Heart right ventricle (tissue), 16 donors: Measurements from ENCODE around the gene DNAJC12. TPM values are rescaled to one million over a fixed set of nuclear protein-coding genes. Genes with fewer than 3 reads are reported as not detected.
A peak's percentile ranks its signal among the peaks of the same experiment; 100 is the strongest.

Source experiments
- ATAC-seq, 8 donors: fragments of 200-7000 bp; cut with Tn5 transposase; one replicate each; pipeline ENCODE4 v1.9.1; 2020; ENCODE audit warnings: mild to moderate bottlenecking in 8 of 8, moderate library complexity in 8 of 8, moderate number of reproducible peaks in 1 of 8
- DNase-seq, 2 donors: peaks; one replicate each; pipeline ENCODE4 v3.0.0-alpha.2; 2020
- H3K27ac ChIP-seq, 10 donors: fragments of 200-600 bp; sonication (generic) in 2 of 10; one replicate each; pipeline versions ENCODE4 v1.5.0 to v1.8.0; 2020 to 2022; ENCODE audit warnings: mild to moderate bottlenecking in 3 of 10
- H3K27me3 ChIP-seq, 7 donors: fragments of 200-600 bp; one replicate each; pipeline ENCODE4 v1.8.0; 2021 to 2022; ENCODE audit warnings: mild to moderate bottlenecking in 2 of 7
- H3K36me3 ChIP-seq, 9 donors: fragments of 200-600 bp; sonication (generic) in 1 of 9; one replicate each; pipeline versions ENCODE4 v1.5.0 to v1.8.0; 2020 to 2022; ENCODE audit warnings: mild to moderate bottlenecking in 2 of 9
- H3K4me1 ChIP-seq, 9 donors: fragments of 200-600 bp; sonication (generic) in 1 of 9; one replicate each; pipeline versions ENCODE4 v1.5.0 to v1.8.0; 2020 to 2022; ENCODE audit warnings: mild to moderate bottlenecking in 4 of 9
- H3K4me3 ChIP-seq, 10 donors: fragments of 200-600 bp; sonication (generic) in 2 of 10; one replicate each; pipeline versions ENCODE4 v1.5.0 to v1.8.0; 2020 to 2022; ENCODE audit warnings: mild to moderate bottlenecking in 7 of 10, moderate library complexity in 2 of 10
- H3K9me3 ChIP-seq, 11 donors: fragments of 200-600 bp in 10 of 11; sonication (generic) in 2 of 11; one replicate each; pipeline versions ENCODE4 v1.5.0 to v1.8.0; 2013 to 2022; ENCODE audit warnings: mild to moderate bottlenecking in 2 of 11, control low read depth in 1 of 11, moderate library complexity in 1 of 11
- WGBS, 2 donors: extraction: QIAGEN DNeasy Blood & Tissue Kit; methylation state at CpG; one replicate each; pipeline ENCODE4 v1.1.7; 2013; ENCODE audit warnings: inconsistent platforms in 1 of 2; 5-methylcytosine and 5-hydroxymethylcytosine counted together
- intact Hi-C, 10 donors: fragments of 100-400 bp; cut with DNase I; formaldehyde crosslinking; loops; one replicate each; pipeline versions ENCODE4 v1.11.1 to v1.14.2; 2022
- polyA plus RNA-seq, 2 donors: library from polyadenylated mRNA; stranded (reverse); fragments of 200-250 nt; gene quantifications; one replicate each; pipeline ENCODE4 v1.2.3, GENCODE V29; 2013
- total RNA-seq, 10 donors: library from RNA; stranded (reverse); fragmentation: NEBNext Ultra II Directional in 3 of 10; extraction: Animal tissue kit (Norgen Biotek cat#: 25700) in 3 of 10; gene quantifications; one replicate each; pipeline versions ENCODE4 v1.2.1 to v1.2.4, GENCODE V29; 2021 to 2023
- TF ChIP-seq, protein P1 (sequence below), 9 donors: fragments of 200-600 bp; sonication (generic) in 2 of 9; IDR thresholded peaks; one replicate each; pipeline versions ENCODE4 v1.5.0 to v1.8.0; 2021 to 2022; ENCODE audit warnings: antibody characterized with exemption in 9 of 9, mild to moderate bottlenecking in 5 of 9, moderate library complexity in 1 of 9
- donor health status: Arrhythmogenic right ventricular cardiomyopathy.
- donor health status: ischemic (EF 13 %, LVEDD 7.1; RV severe dilation, severe dysfunction).
- donor health status: healthy with polysubstance abuse.
- donor health status: DM: no; HTN: yes; CAD: no.
- donor health status: DM: no; HTN: no; CAD: no.
- donor health status: ischemic (EF 25% LVEDD 6.9; RV normal size, moderate dysfunction).
- donor health status: ischemic (EF 25% LVEDD 5.7; RV mildly dilated, moderate dysfunction).
- donor health status: healthy.
- donor health status: DM: yes; HTN: yes; CAD: no.
- donor health status: Ischemic cardiomyopathy.
- donor health status: ischemic (EF 35%, LVEDD 5.7; RV mildly dilated, moderate dysfunction).
- donor health status: nonischemic (EF 11% LVEDD 7.7; RV severe dilation, severe dysfunction).
- donor health status: DM: yes; HTN: yes; CAD: no.
- donor health status: PGD.
- donor health status: ischemic (EF 29% LVEDD 5.4; RV normal size, mild dysfunction).
- donor health status: nonischemic (EF 23%, LVEDD 6.1; RV moderate dilation, normal function).

Gene DNAJC12
- total and polyA plus RNA-seq, 12 donors = 1.4 to 12.2 (median 4.8) TPM

DNA sequence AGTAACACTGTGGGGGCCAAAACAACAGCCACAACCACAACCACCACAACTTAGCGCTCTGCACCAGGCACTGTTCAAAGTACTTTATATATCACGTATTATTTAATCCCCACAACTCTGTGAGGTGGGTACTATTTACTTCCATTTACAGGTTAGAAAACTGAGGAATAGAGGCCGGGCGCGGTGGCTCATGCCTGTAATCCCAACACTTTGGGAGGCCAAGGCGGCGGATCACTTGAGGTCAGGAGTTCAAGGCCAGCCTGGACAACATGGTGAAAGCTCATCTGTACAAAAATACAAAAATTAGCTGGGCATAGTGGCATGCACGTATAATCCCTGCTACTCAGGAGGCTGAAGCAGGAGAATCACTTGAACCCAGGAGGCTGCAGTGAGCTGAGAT lies 3.6 kb downstream of the DNAJC12 start:
- TF ChIP-seq, protein P1, sequence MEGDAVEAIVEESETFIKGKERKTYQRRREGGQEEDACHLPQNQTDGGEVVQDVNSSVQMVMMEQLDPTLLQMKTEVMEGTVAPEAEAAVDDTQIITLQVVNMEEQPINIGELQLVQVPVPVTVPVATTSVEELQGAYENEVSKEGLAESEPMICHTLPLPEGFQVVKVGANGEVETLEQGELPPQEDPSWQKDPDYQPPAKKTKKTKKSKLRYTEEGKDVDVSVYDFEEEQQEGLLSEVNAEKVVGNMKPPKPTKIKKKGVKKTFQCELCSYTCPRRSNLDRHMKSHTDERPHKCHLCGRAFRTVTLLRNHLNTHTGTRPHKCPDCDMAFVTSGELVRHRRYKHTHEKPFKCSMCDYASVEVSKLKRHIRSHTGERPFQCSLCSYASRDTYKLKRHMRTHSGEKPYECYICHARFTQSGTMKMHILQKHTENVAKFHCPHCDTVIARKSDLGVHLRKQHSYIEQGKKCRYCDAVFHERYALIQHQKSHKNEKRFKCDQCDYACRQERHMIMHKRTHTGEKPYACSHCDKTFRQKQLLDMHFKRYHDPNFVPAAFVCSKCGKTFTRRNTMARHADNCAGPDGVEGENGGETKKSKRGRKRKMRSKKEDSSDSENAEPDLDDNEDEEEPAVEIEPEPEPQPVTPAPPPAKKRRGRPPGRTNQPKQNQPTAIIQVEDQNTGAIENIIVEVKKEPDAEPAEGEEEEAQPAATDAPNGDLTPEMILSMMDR (IDR thresholded peaks at IDR 0.05) = no peak
- peaks cover 0 to 11% (median 0%) of the 10 kb centered on the region in 9 donors for H3K4me1 ChIP-seq
- no peaks in the 10 kb centered on the region for H3K9me3 ChIP-seq
- ATAC-seq (no peak), DNase-seq (no peak)
- no peaks in the 10 kb centered on the region for H3K36me3 ChIP-seq
- intact Hi-C loops = no loop called here
- H3K27ac ChIP-seq = no peak overlapping the region
- no peaks in the 10 kb centered on the region for H3K27me3 ChIP-seq
- H3K4me3 ChIP-seq = no peak overlapping the region
- 95 to 96% methylated on average over 8 of the region's 8 CpGs for WGBS, 2 donors

DNA sequence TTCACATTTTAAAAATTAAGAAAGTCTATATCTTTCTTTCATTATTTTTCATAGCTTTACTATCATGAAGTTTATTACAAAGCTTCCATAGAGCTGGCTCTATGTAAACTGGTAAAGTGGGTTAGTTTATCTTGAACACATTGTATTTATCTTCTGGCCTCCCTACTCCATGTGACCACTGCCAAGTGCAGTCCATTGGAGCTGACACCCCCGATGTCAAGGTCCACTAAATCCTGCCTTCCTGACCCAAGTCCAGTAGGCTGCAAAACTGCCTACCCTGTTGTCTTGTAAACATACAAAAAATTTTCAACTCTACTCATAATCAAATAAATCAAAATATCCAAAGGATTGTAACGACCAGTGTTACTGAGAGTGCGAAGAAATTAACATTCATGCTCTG lies 10.2 kb downstream of the DNAJC12 start:
- WGBS, 2 donors = 79 to 81% methylated on average over 3 of the region's 3 CpGs
- ATAC-seq = no peak
- H3K27ac ChIP-seq = no peak overlapping the region

DNA sequence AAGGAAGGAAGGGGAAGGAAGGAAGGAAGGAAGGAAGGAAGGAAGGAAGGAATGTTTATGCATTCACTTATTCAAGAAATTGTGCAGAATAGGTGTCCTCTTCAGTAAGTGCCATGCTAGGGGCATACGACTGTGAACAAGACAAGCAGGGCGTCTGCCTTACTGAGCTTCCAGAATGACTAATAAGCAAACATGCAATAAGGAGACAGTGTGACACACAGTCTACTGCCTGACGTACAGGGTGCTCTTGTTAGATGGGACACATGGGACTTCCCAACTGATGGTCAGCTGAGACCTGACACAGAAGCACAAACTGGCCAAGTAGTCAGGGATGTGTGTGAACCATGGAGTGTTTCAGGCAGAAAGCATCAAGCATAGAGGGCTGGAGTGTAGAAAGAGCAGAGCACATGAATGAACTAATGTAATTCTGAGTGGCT lies 18.2 kb downstream of the DNAJC12 start:
- Histone ChIP-seq H3K4me3 (no peak overlapping the region), H3K27ac (no peak overlapping the region), H3K4me1 (peaks cover 0 to 9% (median 0%) of the 10 kb centered on the region in 9 donors), H3K9me3 (no peaks in the 10 kb centered on the region), H3K36me3 (no peaks in the 10 kb centered on the region), H3K27me3 (no peaks in the 10 kb centered on the region)
- TF ChIP-seq, protein P1 (IDR thresholded peaks at IDR 0.05) = no peak
- ATAC-seq (peak in 1 of 8 donors; percentile 48), DNase-seq (no peak)
- intact Hi-C loops = no loop called here
- 86 to 88% methylated on average over 3 of the region's 3 CpGs for WGBS, 2 donors

More for the DNA sequence above, 10.2 kb downstream of the DNAJC12 start:
- Histone ChIP-seq H3K4me3 (no peak overlapping the region), H3K36me3 (no peaks in the 10 kb centered on the region), H3K9me3 (no peaks in the 10 kb centered on the region), H3K4me1 (no peaks in the 10 kb centered on the region), H3K27me3 (no peaks in the 10 kb centered on the region)
- no peak for DNase-seq
- intact Hi-C loops = no loop called here
- TF ChIP-seq, protein P1 (IDR thresholded peaks at IDR 0.05) = no peak

DNA sequence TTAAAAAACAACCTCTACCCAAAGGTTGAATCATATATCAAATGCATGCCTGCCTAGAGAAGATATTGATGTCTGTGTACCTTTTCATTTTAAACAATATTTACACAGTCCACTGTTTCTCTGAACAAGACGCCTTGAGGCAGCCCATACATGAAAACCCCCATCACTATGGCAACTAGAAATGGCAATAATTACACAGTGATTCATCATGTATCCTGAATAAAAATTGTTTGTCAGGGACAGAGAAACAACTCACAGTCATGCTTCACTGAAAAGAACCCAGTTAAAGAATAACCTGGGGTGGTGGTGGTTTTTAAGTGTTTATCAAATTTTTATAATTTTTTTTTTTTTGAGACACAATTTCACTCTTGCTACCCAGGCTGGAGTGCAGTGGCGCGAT lies 19.7 kb downstream of the DNAJC12 start:
- 86 to 92% methylated on average over 3 of the region's 3 CpGs for WGBS, 2 donors
- no peaks in the 10 kb centered on the region for H3K27me3 ChIP-seq
- no peaks in the 10 kb centered on the region for H3K36me3 ChIP-seq

More for the DNA sequence above, 19.7 kb downstream of the DNAJC12 start:
- intact Hi-C loops = no loop called here
- ATAC-seq (no peak), DNase-seq (no peak)
- peaks cover 0 to 9% (median 0%) of the 10 kb centered on the region in 9 donors for H3K4me1 ChIP-seq
- H3K27ac ChIP-seq = no peak overlapping the region
- H3K9me3 ChIP-seq = no peaks in the 10 kb centered on the region
- no peak overlapping the region for H3K4me3 ChIP-seq
- TF ChIP-seq, protein P1 (IDR thresholded peaks at IDR 0.05) = no peak
